ENCODE data around the gene SYK. TPM values are rescaled to one million over a fixed set of nuclear protein-coding genes. Genes with fewer than 3 reads are reported as not detected.

SYK gene
- total RNA-seq, 1 donor, result not detected

DNA sequence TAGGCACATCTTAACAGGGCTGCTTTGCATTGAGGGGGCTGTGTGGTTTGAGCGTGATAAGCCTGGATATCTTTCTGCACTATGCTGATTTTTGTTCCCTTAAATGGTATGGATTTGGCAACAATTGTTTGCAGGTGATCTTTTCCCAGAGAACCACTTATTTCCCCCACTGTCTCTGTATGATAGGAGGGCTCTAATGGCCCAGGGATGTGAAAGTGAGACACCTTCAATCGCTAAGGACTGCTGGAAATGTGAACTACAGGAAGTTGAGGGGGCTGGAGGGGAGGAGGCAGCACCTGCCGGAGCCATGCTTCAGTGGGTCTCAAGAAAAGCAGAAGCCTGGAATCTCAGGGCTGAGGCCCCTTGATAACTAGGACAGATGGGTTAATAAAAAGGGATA is 29.4 kb downstream of the SYK start:
- H3K36me3 ChIP-seq (ENCODE audit: insufficient read depth, low read length), result no peaks in the 10 kb centered on the region
- no peak overlapping the region for H2AFZ ChIP-seq (ENCODE audit: low read length)
- DNase-seq (ENCODE audit: insufficient read length, low spot score, missing footprints), result no peak
- H3K4me3 ChIP-seq (ENCODE audit: insufficient read depth, low read length), result no peak overlapping the region
- no peaks in the 10 kb centered on the region for H3K27me3 ChIP-seq (ENCODE audit: insufficient read depth, low read length)
- H3K4me1 ChIP-seq (ENCODE audit: insufficient read depth, low read length), result no peaks in the 10 kb centered on the region
- H3K79me2 ChIP-seq (ENCODE audit: insufficient read depth, low read length), result no peaks in the 10 kb centered on the region
- H3K27ac ChIP-seq (ENCODE audit: low read depth, low read length), result no peak overlapping the region
- no peaks in the 10 kb centered on the region for H3K9me3 ChIP-seq (ENCODE audit: low read depth, low read length)
- TF ChIP-seq, protein P1, sequence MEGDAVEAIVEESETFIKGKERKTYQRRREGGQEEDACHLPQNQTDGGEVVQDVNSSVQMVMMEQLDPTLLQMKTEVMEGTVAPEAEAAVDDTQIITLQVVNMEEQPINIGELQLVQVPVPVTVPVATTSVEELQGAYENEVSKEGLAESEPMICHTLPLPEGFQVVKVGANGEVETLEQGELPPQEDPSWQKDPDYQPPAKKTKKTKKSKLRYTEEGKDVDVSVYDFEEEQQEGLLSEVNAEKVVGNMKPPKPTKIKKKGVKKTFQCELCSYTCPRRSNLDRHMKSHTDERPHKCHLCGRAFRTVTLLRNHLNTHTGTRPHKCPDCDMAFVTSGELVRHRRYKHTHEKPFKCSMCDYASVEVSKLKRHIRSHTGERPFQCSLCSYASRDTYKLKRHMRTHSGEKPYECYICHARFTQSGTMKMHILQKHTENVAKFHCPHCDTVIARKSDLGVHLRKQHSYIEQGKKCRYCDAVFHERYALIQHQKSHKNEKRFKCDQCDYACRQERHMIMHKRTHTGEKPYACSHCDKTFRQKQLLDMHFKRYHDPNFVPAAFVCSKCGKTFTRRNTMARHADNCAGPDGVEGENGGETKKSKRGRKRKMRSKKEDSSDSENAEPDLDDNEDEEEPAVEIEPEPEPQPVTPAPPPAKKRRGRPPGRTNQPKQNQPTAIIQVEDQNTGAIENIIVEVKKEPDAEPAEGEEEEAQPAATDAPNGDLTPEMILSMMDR (IDR thresholded peaks at IDR 0.05; ENCODE audit: extremely low read depth, low read depth, low read length), result no peak
- H4K20me1 ChIP-seq (ENCODE audit: insufficient read depth, low read length), result no peaks in the 10 kb centered on the region
- H3K4me2 ChIP-seq (ENCODE audit: insufficient read depth, low read length), result no peak overlapping the region

DNA sequence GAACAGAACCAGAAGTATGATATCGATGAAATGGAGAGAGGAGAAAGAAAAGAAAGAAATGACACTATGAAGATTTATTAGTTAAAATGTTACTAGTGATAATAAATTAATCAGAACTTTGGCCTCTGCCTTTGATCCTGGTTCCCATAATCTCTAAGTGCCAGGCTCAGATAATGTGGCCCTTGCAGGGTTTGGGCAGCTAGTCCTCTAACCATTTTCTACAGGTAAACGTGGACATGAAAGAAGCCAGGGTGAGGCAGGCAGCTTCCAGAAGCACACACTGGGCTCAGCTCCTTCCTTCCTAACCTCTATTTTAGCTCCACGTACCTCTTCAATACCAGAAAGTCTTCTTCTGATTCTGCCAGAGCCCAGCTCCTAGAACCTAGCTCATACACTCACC is 30.6 kb downstream of the SYK start:
- Histone ChIP-seq H3K9me3 (ENCODE audit: low read depth, low read length) (no peaks in the 10 kb centered on the region), H3K79me2 (ENCODE audit: insufficient read depth, low read length) (no peaks in the 10 kb centered on the region)

GRCh38 chr9:90834828-90835595 is 33.4 kb downstream of the SYK start:
- Histone ChIP-seq H3K4me3 (ENCODE audit: insufficient read depth, low read length) (no peak overlapping the region), H3K9me3 (ENCODE audit: low read depth, low read length) (no peaks in the 10 kb centered on the region), H4K20me1 (ENCODE audit: insufficient read depth, low read length) (no peaks in the 10 kb centered on the region), H3K36me3 (ENCODE audit: insufficient read depth, low read length) (no peaks in the 10 kb centered on the region), H3K27ac (ENCODE audit: low read depth, low read length) (no peak overlapping the region), H3K4me2 (ENCODE audit: insufficient read depth, low read length) (no peak overlapping the region), H3K4me1 (ENCODE audit: insufficient read depth, low read length) (no peaks in the 10 kb centered on the region), H3K27me3 (ENCODE audit: insufficient read depth, low read length) (no peaks in the 10 kb centered on the region), H2AFZ (ENCODE audit: low read length) (no peak overlapping the region), H3K79me2 (ENCODE audit: insufficient read depth, low read length) (no peaks in the 10 kb centered on the region)
- DNase-seq (ENCODE audit: insufficient read length, low spot score, missing footprints), result no peak
- TF ChIP-seq, protein P1 (IDR thresholded peaks at IDR 0.05; ENCODE audit: extremely low read depth, low read depth, low read length), result no peak

More for the DNA sequence above, 30.6 kb downstream of the SYK start:
- Histone ChIP-seq H3K27me3 (ENCODE audit: insufficient read depth, low read length) (no peaks in the 10 kb centered on the region), H3K4me2 (ENCODE audit: insufficient read depth, low read length) (no peak overlapping the region), H2AFZ (ENCODE audit: low read length) (no peak overlapping the region), H3K4me1 (ENCODE audit: insufficient read depth, low read length) (no peaks in the 10 kb centered on the region), H3K36me3 (ENCODE audit: insufficient read depth, low read length) (no peaks in the 10 kb centered on the region), H4K20me1 (ENCODE audit: insufficient read depth, low read length) (no peaks in the 10 kb centered on the region), H3K4me3 (ENCODE audit: insufficient read depth, low read length) (no peak overlapping the region), H3K27ac (ENCODE audit: low read depth, low read length) (no peak overlapping the region)
- DNase-seq (ENCODE audit: insufficient read length, low spot score, missing footprints), result no peak
- TF ChIP-seq, protein P1 (IDR thresholded peaks at IDR 0.05; ENCODE audit: extremely low read depth, low read depth, low read length), result no peak

GRCh38 chr9:90836411-90837080 is 34.9 kb downstream of the SYK start:
- H3K27ac ChIP-seq (ENCODE audit: low read depth, low read length), result no peak overlapping the region
- H3K79me2 ChIP-seq (ENCODE audit: insufficient read depth, low read length), result no peaks in the 10 kb centered on the region
- no peaks in the 10 kb centered on the region for H4K20me1 ChIP-seq (ENCODE audit: insufficient read depth, low read length)
- no peaks in the 10 kb centered on the region for H3K4me1 ChIP-seq (ENCODE audit: insufficient read depth, low read length)
- no peaks in the 10 kb centered on the region for H3K27me3 ChIP-seq (ENCODE audit: insufficient read depth, low read length)
- no peak overlapping the region for H3K4me2 ChIP-seq (ENCODE audit: insufficient read depth, low read length)
- no peak for DNase-seq (ENCODE audit: insufficient read length, low spot score, missing footprints)
- H3K36me3 ChIP-seq (ENCODE audit: insufficient read depth, low read length), result no peaks in the 10 kb centered on the region
- no peak overlapping the region for H2AFZ ChIP-seq (ENCODE audit: low read length)
- no peaks in the 10 kb centered on the region for H3K9me3 ChIP-seq (ENCODE audit: low read depth, low read length)
- TF ChIP-seq, protein P1 (IDR thresholded peaks at IDR 0.05; ENCODE audit: extremely low read depth, low read depth, low read length), result no peak
- H3K4me3 ChIP-seq (ENCODE audit: insufficient read depth, low read length), result no peak overlapping the region
